Endothelial cell of umbilical vein (primary cell): ENCODE data around the gene SENP2. TPM values are rescaled to one million over a fixed set of nuclear protein-coding genes. Genes with fewer than 3 reads are reported as not detected.

Source experiments
- BruUV-seq: library from RNA; stranded (reverse); fragments of 400-500 nt; replicated peaks from 2 replicates; lab custom pipeline; 2021; lab: Mats Ljungman, UMichigan
- CTCF ChIA-PET: fragments of 300-600, 350-600 bp; sonication (Branson Sonifier 250); formaldehyde crosslinking; loops from one replicate; lab custom pipeline; 2021; ENCODE audit warnings: antibody characterized with exemption, inconsistent platforms; lab: Charles Lee
- POLR2A ChIA-PET: fragments of 300-600, 350-600 bp; sonication (Branson Sonifier 250); formaldehyde crosslinking; loops from one replicate; lab custom pipeline; 2021; ENCODE audit warnings: antibody characterized with exemption, inconsistent platforms; lab: Charles Lee
- DNase-seq: peaks from one replicate; pipeline ENCODE4 v3.0.0-alpha.2; 2011; ENCODE audit warnings: low read depth, low spot score
- FAIRE-seq: peaks from 2 replicates; lab custom pipeline; 2011; peaks lifted over from hg19 to GRCh38; lab: Jason Lieb, UNC
- H2AFZ ChIP-seq: 2 replicates; pipeline ENCODE4 v1.6.0; 2012; ENCODE audit warnings: low read depth, low read length, control low read depth, inconsistent platforms
- H3K27ac ChIP-seq: 2 replicates; pipeline ENCODE4 v1.5.1; 2011; ENCODE audit warnings: low read depth, mild to moderate bottlenecking, control low read depth, low read length, moderate library complexity; ENCODE audit not compliant: insufficient read depth
- H3K27me3 ChIP-seq, 2 experiments: 2 replicates each; pipeline versions ENCODE4 v1.6.0 to v1.6.1; 2011; ENCODE audit warnings: low read length in 2 of 2, mixed read lengths in 1 of 2; ENCODE audit not compliant: control insufficient read depth in 2 of 2, insufficient read depth in 2 of 2
- H3K36me3 ChIP-seq, 2 experiments: 2 replicates in 1 of 2; 3 replicates in 1 of 2; pipeline ENCODE4 v1.5.1; 2011; ENCODE audit warnings: low read length in 2 of 2, mild to moderate bottlenecking in 1 of 2, moderate library complexity in 1 of 2; ENCODE audit not compliant: control insufficient read depth in 2 of 2, insufficient read depth in 2 of 2; ENCODE audit errors: extremely low read depth in 1 of 2
- H3K4me1 ChIP-seq: 3 replicates; pipeline ENCODE4 v1.5.1; 2011; ENCODE audit warnings: mild to moderate bottlenecking, low read length; ENCODE audit not compliant: control insufficient read depth, insufficient read depth; ENCODE audit errors: extremely low read depth
- H3K4me2 ChIP-seq: 2 replicates; pipeline ENCODE4 v1.6.1; 2011; ENCODE audit warnings: low read length, control low read depth, mixed read lengths; ENCODE audit not compliant: insufficient read depth
- H3K4me3 ChIP-seq, 3 experiments: fragments of 200-600 bp in 1 of 3; sonication (generic), shearing (Covaris generic) in 1 of 3; replicated peaks in 1 of 3; 2 replicates each; pipeline ENCODE4 v1.5.1; 2011 to 2016; ENCODE audit warnings: control low read depth in 3 of 3, low read length in 3 of 3, mild to moderate bottlenecking in 2 of 3, inconsistent platforms in 1 of 3, low read depth in 1 of 3, moderate library complexity in 1 of 3; ENCODE audit not compliant: insufficient read depth in 1 of 3
- H3K79me2 ChIP-seq: 2 replicates; pipeline ENCODE4 v1.6.0; 2012; ENCODE audit warnings: low read length, inconsistent platforms; ENCODE audit not compliant: control insufficient read depth, insufficient read depth
- H3K9ac ChIP-seq: replicated peaks from 2 replicates; pipeline ENCODE3; 2011; ENCODE audit warnings: low read length, control low read depth; ENCODE audit not compliant: insufficient read depth; ENCODE audit errors: extremely low read depth
- H3K9me1 ChIP-seq: replicated peaks from 3 replicates; pipeline ENCODE4 v1.6.0; 2011; ENCODE audit warnings: mild to moderate bottlenecking, low read length; ENCODE audit not compliant: control insufficient read depth, insufficient read depth; ENCODE audit errors: extremely low read depth
- H3K9me3 ChIP-seq: replicated peaks from 2 replicates; pipeline ENCODE4 v1.5.1; 2012; ENCODE audit warnings: low read length, inconsistent platforms; ENCODE audit not compliant: control insufficient read depth, insufficient read depth
- H4K20me1 ChIP-seq: replicated peaks from 2 replicates; pipeline ENCODE3; 2011; ENCODE audit warnings: mild to moderate bottlenecking, low read length; ENCODE audit not compliant: control insufficient read depth, insufficient read depth; ENCODE audit errors: extremely low read depth
- EZH2 ChIP-seq: IDR thresholded peaks from 2 replicates; pipeline ENCODE4 v1.6.1; 2012; ENCODE audit warnings: borderline replicate concordance, low read depth, mild to moderate bottlenecking, moderate library complexity, low read length, inconsistent platforms; ENCODE audit not compliant: severe bottlenecking
- FOS ChIP-seq: IDR thresholded peaks from 2 replicates; pipeline ENCODE4 v1.6.1; 2011; ENCODE audit warnings: mild to moderate bottlenecking, low read length, moderate library complexity, borderline replicate concordance; ENCODE audit not compliant: insufficient read depth
- GATA2 ChIP-seq: IDR thresholded peaks from 2 replicates; pipeline ENCODE4 v1.7.0; 2011; ENCODE audit warnings: low read depth, mild to moderate bottlenecking, moderate library complexity, mixed read lengths, low read length; ENCODE audit not compliant: insufficient read length, insufficient read depth
- JUN ChIP-seq: IDR thresholded peaks from 2 replicates; pipeline ENCODE4 v1.6.1; 2011; ENCODE audit warnings: borderline replicate concordance, low read depth; ENCODE audit not compliant: insufficient read length, insufficient read depth
- MYC ChIP-seq: IDR thresholded peaks from one replicate; pipeline ENCODE4 v1.6.1; 2011; ENCODE audit warnings: mild to moderate bottlenecking, low read depth, low read length
- POLR2A ChIP-seq: IDR thresholded peaks from 2 replicates; pipeline ENCODE4 v1.6.1; 2012; ENCODE audit warnings: low read depth, mild to moderate bottlenecking, control low read depth, low read length
- POLR2AphosphoS5 ChIP-seq: IDR thresholded peaks from 2 replicates; pipeline ENCODE4 v1.6.1; 2012; ENCODE audit warnings: low read depth, mild to moderate bottlenecking, control low read depth, low read length, moderate library complexity; ENCODE audit not compliant: insufficient read depth
- dilution Hi-C: fragments of 300-500 bp; cut with MboI; formaldehyde crosslinking; loops from one replicate; pipeline ENCODE4 v1.15.0; 2019; ENCODE audit warnings: low sequenced_read_pairs; ENCODE audit not compliant: extremely low pct_ligation_motif_present
- intact Hi-C: fragments of 100-400 bp; cut with micrococcal nuclease; formaldehyde crosslinking; loops from one replicate; pipeline ENCODE4 v1.10.0; 2022
- polyA plus RNA-seq, 4 experiments: library from polyadenylated mRNA; depleted of rRNA in 3 of 4; stranded (reverse) in 3 of 4; unstranded in 1 of 4; fragments of >200 nt; gene quantifications; 2 replicates each; pipeline versions ENCODE4 v1.2.1 to v1.2.3, GENCODE V29; 2011 to 2012; ENCODE audit warnings: missing spikeins in 1 of 4
- small RNA-seq: library from RNA; depleted of rRNA; stranded (forward); fragments of <200 nt; gene quantifications from one replicate; pipeline ENCODE3, GENCODE V24; 2012; ENCODE audit warnings: low replicate concordance, low read depth; ENCODE audit not compliant: insufficient read depth, insufficient read length
- total RNA-seq: library from RNA; stranded (reverse); gene quantifications from 2 replicates; pipeline ENCODE4 v1.2.3, GENCODE V29; 2021
- TF ChIP-seq, protein P1 (sequence below): IDR thresholded peaks from 2 replicates; pipeline ENCODE4 v1.6.1; 2011; ENCODE audit not compliant: insufficient read depth, insufficient read length
- TF ChIP-seq, protein P2 (sequence below), 2 donors: IDR thresholded peaks; 1 replicate in 1 of 2; 2 replicates in 1 of 2; pipeline ENCODE4 v1.5.1; 2011; ENCODE audit warnings: low read length in 2 of 2, mild to moderate bottlenecking in 2 of 2, moderate library complexity in 2 of 2, control low read depth in 1 of 2, inconsistent platforms in 1 of 2, low read depth in 1 of 2; ENCODE audit not compliant: insufficient read depth in 1 of 2; ENCODE audit errors: extremely low read depth in 1 of 2

Gene SENP2
- total and polyA plus RNA-seq, 2 donors (not counting 3 experiments of a cell fraction or from before 2014, with no cell fraction given), result 3.8 to 40.4 TPM

DNA sequence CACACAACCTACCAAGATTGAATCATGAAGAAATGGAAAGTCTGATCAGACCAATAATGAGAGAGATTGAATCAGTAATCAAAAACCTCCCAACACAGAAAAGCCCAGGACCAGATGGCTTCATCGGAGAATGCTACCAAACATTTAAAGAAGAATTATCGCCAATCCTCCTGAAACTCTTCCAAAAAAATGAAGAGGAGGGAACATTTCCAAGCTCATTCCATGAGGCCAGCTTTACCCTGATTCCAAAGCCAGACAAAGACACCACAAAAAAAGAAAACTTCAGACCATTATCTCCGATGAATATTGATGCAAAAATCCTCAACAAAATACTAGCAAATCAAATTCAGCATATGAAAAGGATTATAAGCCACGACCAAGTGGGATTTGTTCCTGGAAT lies 94.1 kb downstream of the SENP2 start:
- H4K20me1 ChIP-seq, result no peaks in the 10 kb centered on the region
- FAIRE-seq, result no peak

More for the DNA sequence above, 94.1 kb downstream of the SENP2 start:
- dilution Hi-C loops (no loop called here), intact Hi-C loops (no loop called here)
- Histone ChIP-seq H3K4me1 (peaks cover 7% of the 10 kb centered on the region), H3K9me1 (no peaks in the 10 kb centered on the region), H2AFZ (no peak overlapping the region), H3K9me3 (no peaks in the 10 kb centered on the region), H3K27ac (no peak overlapping the region), H3K79me2 (peaks cover 57% of the 10 kb centered on the region), H3K27me3 (no peaks in the 10 kb centered on the region), H3K4me3 (no peak overlapping the region), H3K4me2 (no peak overlapping the region), H3K36me3 (peaks cover 3 to 18% of the 10 kb centered on the region in 2 experiments), H3K9ac (no peak overlapping the region)
- POLR2A ChIA-PET, result no interaction called here
- no TSS peak for BruUV-seq
- no peak for DNase-seq
- TF ChIP-seq FOS (no peak), POLR2AphosphoS5 (no peak), JUN (no peak), MYC (no peak), POLR2A (no peak), EZH2 (no peak), GATA2 (no peak)
- TF ChIP-seq, protein P1, sequence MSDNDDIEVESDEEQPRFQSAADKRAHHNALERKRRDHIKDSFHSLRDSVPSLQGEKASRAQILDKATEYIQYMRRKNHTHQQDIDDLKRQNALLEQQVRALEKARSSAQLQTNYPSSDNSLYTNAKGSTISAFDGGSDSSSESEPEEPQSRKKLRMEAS, result no peak
- TF ChIP-seq, protein P2, sequence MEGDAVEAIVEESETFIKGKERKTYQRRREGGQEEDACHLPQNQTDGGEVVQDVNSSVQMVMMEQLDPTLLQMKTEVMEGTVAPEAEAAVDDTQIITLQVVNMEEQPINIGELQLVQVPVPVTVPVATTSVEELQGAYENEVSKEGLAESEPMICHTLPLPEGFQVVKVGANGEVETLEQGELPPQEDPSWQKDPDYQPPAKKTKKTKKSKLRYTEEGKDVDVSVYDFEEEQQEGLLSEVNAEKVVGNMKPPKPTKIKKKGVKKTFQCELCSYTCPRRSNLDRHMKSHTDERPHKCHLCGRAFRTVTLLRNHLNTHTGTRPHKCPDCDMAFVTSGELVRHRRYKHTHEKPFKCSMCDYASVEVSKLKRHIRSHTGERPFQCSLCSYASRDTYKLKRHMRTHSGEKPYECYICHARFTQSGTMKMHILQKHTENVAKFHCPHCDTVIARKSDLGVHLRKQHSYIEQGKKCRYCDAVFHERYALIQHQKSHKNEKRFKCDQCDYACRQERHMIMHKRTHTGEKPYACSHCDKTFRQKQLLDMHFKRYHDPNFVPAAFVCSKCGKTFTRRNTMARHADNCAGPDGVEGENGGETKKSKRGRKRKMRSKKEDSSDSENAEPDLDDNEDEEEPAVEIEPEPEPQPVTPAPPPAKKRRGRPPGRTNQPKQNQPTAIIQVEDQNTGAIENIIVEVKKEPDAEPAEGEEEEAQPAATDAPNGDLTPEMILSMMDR (IDR thresholded peaks at IDR 0.05; ENCODE audit: extremely low read depth in 1 of 2, insufficient read depth in 1 of 2, low read depth in 1 of 2, low read length in 2 of 2), result no peak
- CTCF ChIA-PET, result interaction anchor here (0.7 to 1.1 kb wide), 3 partner anchors 14 to 263 kb away, joined by 3 to 4 read pairs (median 3); no protein-coding TSS in a partner anchor

Small RNA genes within 50 kb of the gene (small RNA-seq; reads per million reads assigned to genes)
- not detected for gene AC133473.1

Other genes with a start within 250 kb of the SENP2 start
- gene MAP3K13, start 223.2 kb upstream of the SENP2 start, total RNA-seq, result 15.4 and 20.2 TPM in 2 replicates
- 4.4 and 6.2 TPM in 2 replicates for gene MAP3K13, start 223.2 kb upstream of the SENP2 start, polyA plus RNA-seq
- gene TMEM41A, start 87.3 kb upstream of the SENP2 start, total RNA-seq, result 16.0 and 16.8 TPM in 2 replicates
- 15.9 and 18.5 TPM in 2 replicates for gene TMEM41A, start 87.3 kb upstream of the SENP2 start, polyA plus RNA-seq
- not detected in 2 replicates for gene LIPH, start 33.7 kb upstream of the SENP2 start, total RNA-seq
- not detected in 2 replicates for gene LIPH, start 33.7 kb upstream of the SENP2 start, polyA plus RNA-seq
- gene IGF2BP2, start 238.7 kb downstream of the SENP2 start, total RNA-seq, result 122 and 130 TPM in 2 replicates
- 5.6 and 10.7 TPM in 2 replicates for gene IGF2BP2, start 238.7 kb downstream of the SENP2 start, polyA plus RNA-seq